B cell (primary cell): ENCODE data around the gene CRLF2.

Experiments used
- CTCF ChIP-seq: fragments of 200-600 bp; IDR thresholded peaks from one replicate; pipeline ENCODE4 v1.8.0; 2022; ENCODE audit warnings: antibody characterized with exemption, mild to moderate bottlenecking
- EZH2 ChIP-seq: IDR thresholded peaks from 2 replicates; pipeline ENCODE4 v1.6.1; 2012; ENCODE audit warnings: borderline replicate concordance, low read depth, mild to moderate bottlenecking, moderate library complexity, low read length; ENCODE audit not compliant: insufficient read depth, poor library complexity, severe bottlenecking

- TF ChIP-seq CTCF (no peak), EZH2 (no peak)
Measured at GRCh38 chrX:1215123-1215823, 2.8 kb upstream of the CRLF2 start.
